ENCODE results near the gene HOXA3.

The HOXA3 gene

GRCh38 chr7:27189295-27189996, 37.1 kb upstream of the HOXA3 start:
- no peak for DNase-seq (ENCODE audit: low spot score)

- no peak for DNase-seq (ENCODE audit: low spot score)
These were observed 36.3 kb upstream of the HOXA3 start for GRCh38 chr7:27188386-27189294.

- no peak for DNase-seq (ENCODE audit: low spot score)
These were observed 35.3 kb upstream of the HOXA3 start for GRCh38 chr7:27187475-27188385.

- DNase-seq (ENCODE audit: low spot score), result no peak
These were observed 34.5 kb upstream of the HOXA3 start for GRCh38 chr7:27186668-27187474.

- DNase-seq (ENCODE audit: low spot score), result no peak
These were observed 33.7 kb upstream of the HOXA3 start for GRCh38 chr7:27185854-27186667.

GRCh38 chr7:27185013-27185853, 32.9 kb upstream of the HOXA3 start, which contains the start of gene HOXA11:
TSS of gene HOXA11 (minus strand) at chr7:27185232. CDS start at chr7:27185144, 88 bp downstream.
- no peak for DNase-seq (ENCODE audit: low spot score)

- no peak for DNase-seq (ENCODE audit: low spot score)
These were observed 32.1 kb upstream of the HOXA3 start for GRCh38 chr7:27184337-27185012.

GRCh38 chr7:27183682-27184336, 31.4 kb upstream of the HOXA3 start:
- no peak for DNase-seq (ENCODE audit: low spot score)

GRCh38 chr7:27182861-27183681, 30.7 kb upstream of the HOXA3 start:
- no peak for DNase-seq (ENCODE audit: low spot score)

- no peak for DNase-seq (ENCODE audit: low spot score)
These were observed 30.0 kb upstream of the HOXA3 start for GRCh38 chr7:27182285-27182841.

- DNase-seq (ENCODE audit: low spot score), result no peak
These were observed 29.5 kb upstream of the HOXA3 start for GRCh38 chr7:27181795-27182275.

GRCh38 chr7:27180431-27181420, 28.3 kb upstream of the HOXA3 start:
- DNase-seq (ENCODE audit: low spot score), result no peak

- no peak for DNase-seq (ENCODE audit: low spot score)
These were observed 27.4 kb upstream of the HOXA3 start for GRCh38 chr7:27179503-27180430.

GRCh38 chr7:27179030-27179429, 26.6 kb upstream of the HOXA3 start:
- no peak for DNase-seq (ENCODE audit: low spot score)

GRCh38 chr7:27178366-27178765, 26.0 kb upstream of the HOXA3 start:
- DNase-seq (ENCODE audit: low spot score), result no peak
